Neural crest cell (in vitro differentiated cells): ENCODE measurements around the gene SUN5. TPM values are rescaled to one million over a fixed set of nuclear protein-coding genes. Genes with fewer than 3 reads are reported as not detected.

Source experiments
- DNase-seq: peaks from one replicate; pipeline ENCODE4 v3.0.0; 2021; ENCODE audit warnings: low read depth, mixed read lengths, low spot score
- H3K27ac Mint-ChIP-seq: one replicate; pipeline ENCODE4 v1.8.0; 2021; ENCODE audit warnings: mild to moderate bottlenecking, mixed read lengths; ENCODE audit not compliant: unreplicated experiment
- H3K27me3 Mint-ChIP-seq: 2 replicates; pipeline ENCODE4 v1.8.0; 2021; ENCODE audit warnings: low read depth, mild to moderate bottlenecking, mixed read lengths
- H3K36me3 Mint-ChIP-seq: 2 replicates; pipeline ENCODE4 v1.8.0; 2021; ENCODE audit warnings: low read depth, mild to moderate bottlenecking, mixed read lengths
- H3K4me1 Mint-ChIP-seq: 2 replicates; pipeline ENCODE4 v1.8.0; 2021; ENCODE audit warnings: mixed read lengths
- H3K4me3 Mint-ChIP-seq: one replicate; pipeline ENCODE4 v1.8.0; 2021; ENCODE audit warnings: mild to moderate bottlenecking, mixed read lengths
- H3K9me3 Mint-ChIP-seq: 2 replicates; pipeline ENCODE4 v1.8.0; 2021; ENCODE audit warnings: mixed read lengths
- CTCF ChIP-seq: fragments of 200-600 bp; sonication (generic); conservative IDR thresholded peaks from 2 replicates; pipeline ENCODE4 v1.5.0; 2021; ENCODE audit warnings: antibody characterized with exemption, mild to moderate bottlenecking
- total RNA-seq: library from RNA; stranded (reverse); gene quantifications from 2 replicates; pipeline ENCODE4 v1.2.1, GENCODE V29; 2021

SUN5 gene
- total RNA-seq, 1 donor from 2014 or later, result not detected

GRCh38 chr20:32991383-32991782 lies 12.8 kb downstream of the SUN5 start:
- peaks cover 12% of the 10 kb centered on the region for H3K9me3 Mint-ChIP-seq
- TF ChIP-seq CTCF, result no peak
- peaks cover 4% of the 10 kb centered on the region for H3K4me1 Mint-ChIP-seq
- H3K36me3 Mint-ChIP-seq, result peaks cover 5% of the 10 kb centered on the region
- DNase-seq, result no peak
- H3K27me3 Mint-ChIP-seq, result no peaks in the 10 kb centered on the region
- H3K27ac Mint-ChIP-seq, result no peak overlapping the region
- H3K4me3 Mint-ChIP-seq, result no peak overlapping the region

- TF ChIP-seq CTCF, result no peak
- no peak overlapping the region for H3K4me3 Mint-ChIP-seq
- DNase-seq, result no peak
- H3K27ac Mint-ChIP-seq, result no peak overlapping the region
- no peaks in the 10 kb centered on the region for H3K27me3 Mint-ChIP-seq
- H3K9me3 Mint-ChIP-seq, result peaks cover 5% of the 10 kb centered on the region
- peaks cover 3% of the 10 kb centered on the region for H3K36me3 Mint-ChIP-seq
- H3K4me1 Mint-ChIP-seq, result peaks cover 4% of the 10 kb centered on the region
Measured at GRCh38 chr20:32990426-32990825, 13.8 kb downstream of the SUN5 start.

- Mint-ChIP-seq H3K27ac (no peak overlapping the region), H3K4me3 (no peak overlapping the region), H3K27me3 (no peaks in the 10 kb centered on the region), H3K4me1 (peaks cover 4% of the 10 kb centered on the region), H3K9me3 (no peaks in the 10 kb centered on the region), H3K36me3 (peaks cover under 1% of the 10 kb centered on the region)
- TF ChIP-seq CTCF, result no peak
- DNase-seq, result no peak
Measured at GRCh38 chr20:32989507-32990283, 14.5 kb downstream of the SUN5 start.

- H3K9me3 Mint-ChIP-seq, result no peaks in the 10 kb centered on the region
- DNase-seq, result no peak
- peaks cover 19% of the 10 kb centered on the region for H3K4me1 Mint-ChIP-seq
- H3K27ac Mint-ChIP-seq, result no peak overlapping the region
- H3K4me3 Mint-ChIP-seq, result no peak overlapping the region
- H3K27me3 Mint-ChIP-seq, result no peaks in the 10 kb centered on the region
- no peaks in the 10 kb centered on the region for H3K36me3 Mint-ChIP-seq
- no peak for TF ChIP-seq CTCF
Measured at GRCh38 chr20:32988008-32988407, 16.2 kb downstream of the SUN5 start.

GRCh38 chr20:32987044-32987825 lies 17.0 kb downstream of the SUN5 start:
- Mint-ChIP-seq H3K27me3 (no peaks in the 10 kb centered on the region), H3K4me1 (peaks cover 24% of the 10 kb centered on the region), H3K27ac (no peak overlapping the region), H3K36me3 (no peaks in the 10 kb centered on the region), H3K9me3 (no peaks in the 10 kb centered on the region), H3K4me3 (no peak overlapping the region)
- no peak for DNase-seq
- no peak for TF ChIP-seq CTCF
